HepG2 (cell line): ENCODE results near the gene STARD10. TPM values are rescaled to one million over a fixed set of nuclear protein-coding genes. Genes with fewer than 3 reads are reported as not detected.
A peak's percentile ranks its signal among the peaks of the same experiment; 100 is the strongest.

Experiments used
- ARHGAP35 ChIP-seq: sonication (generic); formaldehyde crosslinking; IDR thresholded peaks from 2 replicates; pipeline ENCODE4 v1.9.0; 2022; ENCODE audit warnings: mild to moderate bottlenecking, inconsistent platforms, moderate library complexity, missing genetic modification reagents, borderline replicate concordance
- BCL6 ChIP-seq: IDR thresholded peaks from 2 replicates; pipeline ENCODE4 v1.6.1; 2016; ENCODE audit warnings: missing genetic modification reagents, missing compliant biosample characterization
- CREB1 ChIP-seq, 2 experiments: fragments of 450-650 bp in 1 of 2; IDR thresholded peaks; 2 replicates each; pipeline ENCODE4 v1.6.1; 2016 to 2017; ENCODE audit warnings: control low read depth in 1 of 2, mild to moderate bottlenecking in 1 of 2, missing compliant biosample characterization in 1 of 2, missing genetic modification characterization in 1 of 2
- FIP1L1 ChIP-seq: fragments of 200-400 bp; formaldehyde crosslinking; IDR thresholded peaks from 2 replicates; pipeline ENCODE4 v1.6.1; 2018; ENCODE audit warnings: low read depth, mild to moderate bottlenecking, low read length, moderate library complexity, borderline replicate concordance; ENCODE audit not compliant: insufficient read depth
- KDM4B ChIP-seq: sonication (generic); formaldehyde crosslinking; IDR thresholded peaks from 2 replicates; pipeline ENCODE4 v1.4.0; 2020; ENCODE audit warnings: missing genetic modification reagents
- MATR3 ChIP-seq: sonication (generic); formaldehyde crosslinking; IDR thresholded peaks from 2 replicates; pipeline ENCODE4 v1.4.0; 2020; ENCODE audit warnings: missing genetic modification reagents
- NCOA2 ChIP-seq: sonication (generic); formaldehyde crosslinking; IDR thresholded peaks from 2 replicates; pipeline ENCODE4 v1.8.0; 2022; ENCODE audit warnings: inconsistent platforms
- PLRG1 ChIP-seq: fragments of 450-650 bp; conservative IDR thresholded peaks from 2 replicates; pipeline ENCODE4 v1.6.1; 2016
- POLR2AphosphoS5 ChIP-seq: IDR thresholded peaks from 2 replicates; pipeline ENCODE4 v1.6.1; 2012; ENCODE audit warnings: low read depth, low read length
- SETDB1 ChIP-seq: sonication (generic); formaldehyde crosslinking; IDR thresholded peaks from 2 replicates; pipeline ENCODE4 v1.5.1; 2020; ENCODE audit warnings: missing genetic modification reagents, mild to moderate bottlenecking, borderline replicate concordance
- SP5 ChIP-seq: IDR thresholded peaks from 2 replicates; pipeline ENCODE4 v1.6.1; 2016; ENCODE audit warnings: low read depth, borderline replicate concordance
- ZFP36 ChIP-seq: fragments of 150-350 bp; IDR thresholded peaks from 2 replicates; pipeline ENCODE4 v1.6.1; 2018; ENCODE audit warnings: borderline replicate concordance, low read length, low read depth; ENCODE audit not compliant: partially characterized antibody
- ZNF335 ChIP-seq: sonication (generic); formaldehyde crosslinking; IDR thresholded peaks from 2 replicates; pipeline ENCODE4 v1.4.0; 2020; ENCODE audit warnings: missing genetic modification reagents
- ZNF343 ChIP-seq: sonication (generic); formaldehyde crosslinking; IDR thresholded peaks from 2 replicates; pipeline ENCODE4 v1.4.0; 2020; ENCODE audit warnings: mild to moderate bottlenecking, missing genetic modification reagents
- ZNF382 ChIP-seq: sonication (generic); formaldehyde crosslinking; IDR thresholded peaks from 2 replicates; pipeline ENCODE4 v1.5.0; 2020; ENCODE audit warnings: missing genetic modification reagents, mild to moderate bottlenecking, borderline replicate concordance
- ZNF619 ChIP-seq: sonication (generic); formaldehyde crosslinking; IDR thresholded peaks from 2 replicates; pipeline ENCODE4 v1.4.0; 2020; ENCODE audit warnings: mild to moderate bottlenecking, missing genetic modification reagents
- polyA plus RNA-seq, 8 experiments: library from polyadenylated mRNA; depleted of rRNA in 3 of 8; stranded (reverse) in 7 of 8; unstranded in 1 of 8; fragments of >200 nt; fragmentation: Illumina TruSeq in 4 of 8; extraction: Trizol in 4 of 8; gene quantifications; 2 replicates each; pipeline versions ENCODE4 v1.2.1 to v1.2.3, GENCODE V29; 2011 to 2016; ENCODE audit warnings: low read depth in 4 of 8, missing spikeins in 1 of 8, mixed read lengths in 1 of 8; ENCODE audit not compliant: insufficient read depth in 1 of 8
- total RNA-seq, 5 experiments: library from RNA; depleted of rRNA; stranded (reverse); fragments of >200 nt; fragmentation: Illumina TruSeq; extraction: Trizol; gene quantifications; 2 replicates each; pipeline ENCODE4 v1.2.3, GENCODE V29; 2016; ENCODE audit warnings: low read depth in 1 of 5
- TF ChIP-seq, protein P1 (sequence below): sonication (generic); formaldehyde crosslinking; IDR thresholded peaks from 2 replicates; pipeline ENCODE4 v1.4.0; 2020; ENCODE audit warnings: missing genetic modification reagents, borderline replicate concordance
- TF ChIP-seq, protein P2 (sequence below): sonication (generic); formaldehyde crosslinking; IDR thresholded peaks from 2 replicates; pipeline ENCODE4 v1.4.0; 2020; ENCODE audit warnings: missing genetic modification reagents, borderline replicate concordance
- TF ChIP-seq, protein P3 (sequence below): sonication (generic); formaldehyde crosslinking; IDR thresholded peaks from 2 replicates; pipeline ENCODE4 v1.8.0; 2022; ENCODE audit warnings: missing genetic modification reagents, mild to moderate bottlenecking, moderate library complexity, borderline replicate concordance

The STARD10 gene
- total and polyA plus RNA-seq, 2 of the 13 experiments (the other 11 are each of a cell fraction or from before 2014, with no cell fraction given): 260 to 341 TPM

DNA sequence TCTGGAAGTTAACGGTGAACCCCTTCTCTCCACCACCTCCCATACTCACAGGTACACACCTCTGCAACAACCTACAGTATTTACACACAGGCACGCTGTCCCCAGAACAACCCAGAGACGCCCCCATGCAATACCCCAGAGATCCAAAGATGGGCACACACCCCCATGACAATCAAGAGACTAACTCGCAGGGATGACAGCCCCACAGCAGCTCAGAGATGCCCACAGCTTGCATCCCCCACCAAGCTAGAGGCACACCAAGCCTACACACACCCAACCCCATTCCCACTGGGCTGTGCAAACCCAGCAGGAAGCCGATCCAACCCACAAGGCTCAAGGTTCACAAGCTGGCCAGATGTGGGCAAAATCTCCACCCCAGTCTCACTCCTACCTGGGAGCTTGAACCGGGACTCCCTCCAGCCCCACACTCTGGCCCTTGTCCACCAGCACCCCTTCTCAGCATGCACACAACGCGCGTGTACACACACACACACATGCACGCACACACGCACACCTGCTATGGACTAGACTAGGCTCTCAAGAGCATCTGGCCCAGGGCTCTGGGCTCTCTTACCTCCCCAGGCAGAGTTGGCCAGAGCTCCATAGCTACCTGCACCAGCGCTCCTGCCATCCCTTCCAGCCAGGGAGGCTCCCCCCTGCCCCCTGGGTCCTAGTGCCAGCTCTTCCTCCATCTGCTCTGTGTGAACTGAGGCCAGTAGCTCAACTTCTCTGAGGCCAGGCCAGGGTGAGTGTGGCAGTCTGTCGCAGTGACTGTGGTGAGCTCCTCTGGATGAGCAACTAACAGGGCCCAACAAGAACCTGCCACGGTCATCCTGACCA lies 11.5 kb downstream of the STARD10 start (continued):
- TF ChIP-seq, protein P1, sequence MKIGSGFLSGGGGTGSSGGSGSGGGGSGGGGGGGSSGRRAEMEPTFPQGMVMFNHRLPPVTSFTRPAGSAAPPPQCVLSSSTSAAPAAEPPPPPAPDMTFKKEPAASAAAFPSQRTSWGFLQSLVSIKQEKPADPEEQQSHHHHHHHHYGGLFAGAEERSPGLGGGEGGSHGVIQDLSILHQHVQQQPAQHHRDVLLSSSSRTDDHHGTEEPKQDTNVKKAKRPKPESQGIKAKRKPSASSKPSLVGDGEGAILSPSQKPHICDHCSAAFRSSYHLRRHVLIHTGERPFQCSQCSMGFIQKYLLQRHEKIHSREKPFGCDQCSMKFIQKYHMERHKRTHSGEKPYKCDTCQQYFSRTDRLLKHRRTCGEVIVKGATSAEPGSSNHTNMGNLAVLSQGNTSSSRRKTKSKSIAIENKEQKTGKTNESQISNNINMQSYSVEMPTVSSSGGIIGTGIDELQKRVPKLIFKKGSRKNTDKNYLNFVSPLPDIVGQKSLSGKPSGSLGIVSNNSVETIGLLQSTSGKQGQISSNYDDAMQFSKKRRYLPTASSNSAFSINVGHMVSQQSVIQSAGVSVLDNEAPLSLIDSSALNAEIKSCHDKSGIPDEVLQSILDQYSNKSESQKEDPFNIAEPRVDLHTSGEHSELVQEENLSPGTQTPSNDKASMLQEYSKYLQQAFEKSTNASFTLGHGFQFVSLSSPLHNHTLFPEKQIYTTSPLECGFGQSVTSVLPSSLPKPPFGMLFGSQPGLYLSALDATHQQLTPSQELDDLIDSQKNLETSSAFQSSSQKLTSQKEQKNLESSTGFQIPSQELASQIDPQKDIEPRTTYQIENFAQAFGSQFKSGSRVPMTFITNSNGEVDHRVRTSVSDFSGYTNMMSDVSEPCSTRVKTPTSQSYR (CRISPR knock-in tag): no peak
- TF ChIP-seq SP5 (CRISPR knock-in tag): no peak
- no peak for TF ChIP-seq ZNF343 (CRISPR knock-in tag)
- TF ChIP-seq POLR2AphosphoS5: peak; percentile 63
- no peak for TF ChIP-seq ZFP36
- TF ChIP-seq SETDB1 (CRISPR knock-in tag): no peak
- TF ChIP-seq BCL6 (CRISPR knock-in tag): no peak
- TF ChIP-seq ZNF335 (CRISPR knock-in tag): no peak
- 0 out of 2 replicates have a peak, but pooled peaks have one; percentile 38 for TF ChIP-seq ARHGAP35 (CRISPR knock-in tag)
- TF ChIP-seq NCOA2 (CRISPR knock-in tag): no peak
- no peak for TF ChIP-seq CREB1 (IDR thresholded peaks at IDR 0.05)
- no peak for TF ChIP-seq CREB1 (CRISPR knock-in tag; IDR thresholded peaks at IDR 0.05)
- TF ChIP-seq ZNF619 (CRISPR knock-in tag): 0 out of 2 replicates have a peak, but pooled peaks have one; percentile 18
- TF ChIP-seq FIP1L1: no peak
- TF ChIP-seq ZNF382: no peak
- TF ChIP-seq, protein P2, sequence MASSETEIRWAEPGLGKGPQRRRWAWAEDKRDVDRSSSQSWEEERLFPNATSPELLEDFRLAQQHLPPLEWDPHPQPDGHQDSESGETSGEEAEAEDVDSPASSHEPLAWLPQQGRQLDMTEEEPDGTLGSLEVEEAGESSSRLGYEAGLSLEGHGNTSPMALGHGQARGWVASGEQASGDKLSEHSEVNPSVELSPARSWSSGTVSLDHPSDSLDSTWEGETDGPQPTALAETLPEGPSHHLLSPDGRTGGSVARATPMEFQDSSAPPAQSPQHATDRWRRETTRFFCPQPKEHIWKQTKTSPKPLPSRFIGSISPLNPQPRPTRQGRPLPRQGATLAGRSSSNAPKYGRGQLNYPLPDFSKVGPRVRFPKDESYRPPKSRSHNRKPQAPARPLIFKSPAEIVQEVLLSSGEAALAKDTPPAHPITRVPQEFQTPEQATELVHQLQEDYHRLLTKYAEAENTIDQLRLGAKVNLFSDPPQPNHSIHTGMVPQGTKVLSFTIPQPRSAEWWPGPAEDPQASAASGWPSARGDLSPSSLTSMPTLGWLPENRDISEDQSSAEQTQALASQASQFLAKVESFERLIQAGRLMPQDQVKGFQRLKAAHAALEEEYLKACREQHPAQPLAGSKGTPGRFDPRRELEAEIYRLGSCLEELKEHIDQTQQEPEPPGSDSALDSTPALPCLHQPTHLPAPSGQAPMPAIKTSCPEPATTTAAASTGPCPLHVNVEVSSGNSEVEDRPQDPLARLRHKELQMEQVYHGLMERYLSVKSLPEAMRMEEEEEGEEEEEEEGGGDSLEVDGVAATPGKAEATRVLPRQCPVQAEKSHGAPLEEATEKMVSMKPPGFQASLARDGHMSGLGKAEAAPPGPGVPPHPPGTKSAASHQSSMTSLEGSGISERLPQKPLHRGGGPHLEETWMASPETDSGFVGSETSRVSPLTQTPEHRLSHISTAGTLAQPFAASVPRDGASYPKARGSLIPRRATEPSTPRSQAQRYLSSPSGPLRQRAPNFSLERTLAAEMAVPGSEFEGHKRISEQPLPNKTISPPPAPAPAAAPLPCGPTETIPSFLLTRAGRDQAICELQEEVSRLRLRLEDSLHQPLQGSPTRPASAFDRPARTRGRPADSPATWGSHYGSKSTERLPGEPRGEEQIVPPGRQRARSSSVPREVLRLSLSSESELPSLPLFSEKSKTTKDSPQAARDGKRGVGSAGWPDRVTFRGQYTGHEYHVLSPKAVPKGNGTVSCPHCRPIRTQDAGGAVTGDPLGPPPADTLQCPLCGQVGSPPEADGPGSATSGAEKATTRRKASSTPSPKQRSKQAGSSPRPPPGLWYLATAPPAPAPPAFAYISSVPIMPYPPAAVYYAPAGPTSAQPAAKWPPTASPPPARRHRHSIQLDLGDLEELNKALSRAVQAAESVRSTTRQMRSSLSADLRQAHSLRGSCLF: no peak
- TF ChIP-seq PLRG1: no peak
- TF ChIP-seq, protein P3, sequence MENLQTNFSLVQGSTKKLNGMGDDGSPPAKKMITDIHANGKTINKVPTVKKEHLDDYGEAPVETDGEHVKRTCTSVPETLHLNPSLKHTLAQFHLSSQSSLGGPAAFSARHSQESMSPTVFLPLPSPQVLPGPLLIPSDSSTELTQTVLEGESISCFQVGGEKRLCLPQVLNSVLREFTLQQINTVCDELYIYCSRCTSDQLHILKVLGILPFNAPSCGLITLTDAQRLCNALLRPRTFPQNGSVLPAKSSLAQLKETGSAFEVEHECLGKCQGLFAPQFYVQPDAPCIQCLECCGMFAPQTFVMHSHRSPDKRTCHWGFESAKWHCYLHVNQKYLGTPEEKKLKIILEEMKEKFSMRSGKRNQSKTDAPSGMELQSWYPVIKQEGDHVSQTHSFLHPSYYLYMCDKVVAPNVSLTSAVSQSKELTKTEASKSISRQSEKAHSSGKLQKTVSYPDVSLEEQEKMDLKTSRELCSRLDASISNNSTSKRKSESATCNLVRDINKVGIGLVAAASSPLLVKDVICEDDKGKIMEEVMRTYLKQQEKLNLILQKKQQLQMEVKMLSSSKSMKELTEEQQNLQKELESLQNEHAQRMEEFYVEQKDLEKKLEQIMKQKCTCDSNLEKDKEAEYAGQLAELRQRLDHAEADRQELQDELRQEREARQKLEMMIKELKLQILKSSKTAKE (CRISPR knock-in tag): no peak
- TF ChIP-seq KDM4B (CRISPR knock-in tag): no peak; the same call in 1 of the 2 replicates
- no peak for TF ChIP-seq MATR3 (CRISPR knock-in tag)
